ENCODE measurements around the gene IL4R. TPM values are rescaled to one million over a fixed set of nuclear protein-coding genes. Genes with fewer than 3 reads are reported as not detected.

IL4R gene
- polyA plus RNA-seq, 2 donors, result 51.1 to 60.0 TPM

DNA sequence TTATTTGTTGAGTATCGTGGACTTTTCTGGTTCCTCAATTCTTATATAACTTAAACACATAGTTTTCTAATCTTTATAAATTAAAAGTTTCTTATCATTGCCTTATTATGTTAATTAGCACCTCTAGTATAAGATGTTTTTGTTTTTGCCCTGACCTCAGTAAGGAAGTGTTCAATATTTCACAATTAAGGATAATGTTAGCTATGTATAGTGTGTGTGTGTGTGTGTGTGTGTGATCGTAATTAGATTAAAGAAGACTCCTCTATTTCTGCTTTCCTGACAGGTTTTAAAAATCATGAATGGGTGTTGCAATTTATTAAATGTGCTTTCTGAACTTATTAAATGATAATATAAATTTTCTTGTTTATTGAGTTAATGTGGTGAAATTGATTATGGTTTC lies 100.2 kb downstream of the IL4R start:
- Histone ChIP-seq H3K4me3 (ENCODE audit: low read depth in 1 of 2, low read length in 2 of 2) (no peak overlapping the region), H3K27me3 (ENCODE audit: control insufficient read depth in 1 of 2, insufficient read depth in 2 of 2, low read length in 2 of 2) (no peaks in the 10 kb centered on the region), H3K27ac (ENCODE audit: low read depth in 2 of 2, low read length in 1 of 2) (no peak overlapping the region), H3K36me3 (ENCODE audit: control insufficient read depth in 2 of 2, insufficient read depth in 2 of 2, low read length in 1 of 2) (no peaks in the 10 kb centered on the region), H3K4me1 (ENCODE audit: control insufficient read depth in 2 of 2, insufficient read depth in 2 of 2, low read length in 1 of 2) (no peaks in the 10 kb centered on the region), H3K9me3 (ENCODE audit: control insufficient read depth in 2 of 2, insufficient read depth in 1 of 2, low read depth in 1 of 2, low read length in 1 of 2) (no peaks in the 10 kb centered on the region)
- 82 to 92% methylated on average over 2 of the region's 2 CpGs for WGBS, 2 donors

Other genes starting within 250 kb of the IL4R start
- not detected for gene C16orf82, start 247.0 kb upstream of the IL4R start, polyA plus RNA-seq
- gene KDM8, start 110.4 kb upstream of the IL4R start, polyA plus RNA-seq, result 1 to 10 TPM; 2.6 to 3.7 TPM
- gene NSMCE1, start 45.2 kb upstream of the IL4R start, polyA plus RNA-seq, result 10 to 100 TPM; 29.0 to 47.1 TPM
- under 1 TPM; 0.19 to 0.24 TPM for gene IL21R, start 88.2 kb downstream of the IL4R start, polyA plus RNA-seq
- 100 to 1,000 TPM in 1 of 2 donors, 10 to 100 TPM in 1; 85.4 to 109 TPM for gene GTF3C1, start 235.9 kb downstream of the IL4R start, polyA plus RNA-seq
- gene KATNIP, start 236.2 kb downstream of the IL4R start, polyA plus RNA-seq, result 10 to 100 TPM; 13.8 to 20.2 TPM

Data from esophagus (tissue), 2 donors.